Epithelial cell of esophagus (primary cell): ENCODE results near the gene TAAR2.

ENCODE experiments used
- DNase-seq: peaks from one replicate; pipeline ENCODE4 v3.0.0; 2010; ENCODE audit warnings: low read depth
- H3K4me3 ChIP-seq: 2 replicates; pipeline ENCODE4 v1.5.1; 2011; ENCODE audit warnings: mild to moderate bottlenecking, low read length, control low read depth
- CTCF ChIP-seq: IDR thresholded peaks from 2 replicates; pipeline ENCODE4 v1.5.1; 2011; ENCODE audit warnings: low read depth, mild to moderate bottlenecking, low read length, control low read depth, inconsistent platforms; ENCODE audit not compliant: insufficient read depth; ENCODE audit errors: missing control alignments

The TAAR2 gene

GRCh38 chr6:132569170-132569569 lies 54.9 kb downstream of the TAAR2 start:
- TF ChIP-seq CTCF: no peak
- DNase-seq: no peak
- no peak overlapping the region for H3K4me3 ChIP-seq

- no peak for DNase-seq
- TF ChIP-seq CTCF: no peak
- no peak overlapping the region for H3K4me3 ChIP-seq
Measured at GRCh38 chr6:132568611-132569010, 55.5 kb downstream of the TAAR2 start.

GRCh38 chr6:132567566-132567965 lies 56.5 kb downstream of the TAAR2 start:
- DNase-seq: no peak
- no peak overlapping the region for H3K4me3 ChIP-seq
- no peak for TF ChIP-seq CTCF
